Measurements from ENCODE around the gene DRD3.

DNA sequence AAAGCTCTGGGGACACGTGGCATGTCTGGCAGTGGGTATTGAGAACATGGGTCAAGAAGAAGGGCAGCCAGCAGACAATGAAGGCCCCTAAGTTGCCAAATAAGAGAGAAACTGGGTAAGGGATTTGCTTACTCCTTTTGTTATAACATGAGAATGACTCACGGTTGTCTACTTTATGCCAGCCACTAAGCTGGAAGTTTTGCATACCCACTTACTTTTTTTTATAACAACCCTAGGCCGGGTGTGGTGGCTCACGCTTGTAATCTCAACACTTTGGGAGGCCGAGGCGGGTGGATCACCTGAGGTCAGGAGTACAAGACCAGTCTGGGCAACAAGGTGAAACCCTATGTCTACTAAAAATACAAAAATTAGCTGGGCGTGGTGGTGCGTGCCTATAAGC, 50.0 kb downstream of the DRD3 start:
- TF ChIP-seq EZH2phosphoT487 (IDR thresholded peaks at IDR 0.05; ENCODE audit: insufficient read depth, low read depth) (no peak), EZH2 (IDR thresholded peaks at IDR 0.05; ENCODE audit: insufficient read depth, poor library complexity, severe bottlenecking) (no peak)

All from GM23248 (cell line).